Progenitor cell of endocrine pancreas (in vitro differentiated cells): Measurements from ENCODE around the gene ALDH1L1. TPM values are rescaled to one million over a fixed set of nuclear protein-coding genes. Genes with fewer than 3 reads are reported as not detected.

Source experiments
- DNase-seq: peaks from one replicate; pipeline ENCODE4 v3.0.0; 2021; ENCODE audit warnings: low spot score; ENCODE audit not compliant: unreplicated experiment
- H3K27ac Mint-ChIP-seq: 2 replicates; pipeline ENCODE4 v1.8.0; 2021; ENCODE audit warnings: mild to moderate bottlenecking, moderate library complexity, mixed read lengths
- H3K27me3 Mint-ChIP-seq: 2 replicates; pipeline ENCODE4 v1.8.0; 2021; ENCODE audit warnings: mixed read lengths
- H3K36me3 Mint-ChIP-seq: 2 replicates; pipeline ENCODE4 v1.8.0; 2022; ENCODE audit warnings: mixed read lengths; ENCODE audit not compliant: insufficient read depth
- H3K4me1 Mint-ChIP-seq: 2 replicates; pipeline ENCODE4 v1.8.0; 2021; ENCODE audit warnings: low read depth, mixed read lengths
- H3K4me3 Mint-ChIP-seq: 2 replicates; pipeline ENCODE4 v1.8.0; 2021; ENCODE audit warnings: low read depth, mild to moderate bottlenecking, moderate library complexity, mixed read lengths
- H3K9me3 Mint-ChIP-seq: 2 replicates; pipeline ENCODE4 v1.8.0; 2021; ENCODE audit warnings: low read depth, mixed read lengths
- total RNA-seq: library from RNA; stranded (reverse); gene quantifications from 2 replicates; pipeline ENCODE4 v1.2.1, GENCODE V29; 2021
- TF ChIP-seq, protein P1 (sequence below): fragments of 200-600 bp; sonication (generic); IDR thresholded peaks from one replicate; pipeline ENCODE4 v1.5.0; 2021; ENCODE audit warnings: antibody characterized with exemption, mild to moderate bottlenecking; ENCODE audit not compliant: unreplicated experiment

Gene ALDH1L1
- total RNA-seq, 1 donor from 2014 or later = 3.1 TPM

DNA sequence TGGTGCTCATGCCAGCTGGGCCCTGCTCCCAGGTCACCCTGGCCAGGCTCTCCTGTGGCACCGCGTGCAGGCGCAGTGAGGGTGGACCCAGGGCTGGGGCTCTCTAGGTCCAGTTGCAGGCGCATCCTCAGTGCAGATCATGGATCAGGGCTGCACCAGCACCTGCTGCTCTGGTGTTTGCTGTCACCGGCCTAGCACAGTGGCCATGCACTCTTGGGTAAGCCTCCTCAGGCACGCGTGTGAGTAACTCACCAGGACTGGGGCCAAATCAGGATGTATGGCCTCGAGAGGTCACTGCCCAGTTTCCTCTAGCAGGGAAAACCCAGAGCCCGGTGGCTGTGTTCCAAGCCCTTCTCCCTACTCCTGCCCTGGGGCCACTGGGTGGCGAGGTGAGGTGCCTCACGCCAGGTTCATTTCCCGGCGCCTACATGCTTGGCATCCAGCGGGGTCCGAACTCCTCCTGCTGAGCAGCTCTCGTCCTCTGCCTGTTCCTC is 50.9 kb downstream of the ALDH1L1 start:
- Mint-ChIP-seq H3K27ac (no peak overlapping the region), H3K4me3 (no peak overlapping the region), H3K27me3 (peaks cover 13% of the 10 kb centered on the region), H3K36me3 (no peaks in the 10 kb centered on the region), H3K9me3 (no peaks in the 10 kb centered on the region), H3K4me1 (no peaks in the 10 kb centered on the region)
- no peak for DNase-seq
- TF ChIP-seq, protein P1, sequence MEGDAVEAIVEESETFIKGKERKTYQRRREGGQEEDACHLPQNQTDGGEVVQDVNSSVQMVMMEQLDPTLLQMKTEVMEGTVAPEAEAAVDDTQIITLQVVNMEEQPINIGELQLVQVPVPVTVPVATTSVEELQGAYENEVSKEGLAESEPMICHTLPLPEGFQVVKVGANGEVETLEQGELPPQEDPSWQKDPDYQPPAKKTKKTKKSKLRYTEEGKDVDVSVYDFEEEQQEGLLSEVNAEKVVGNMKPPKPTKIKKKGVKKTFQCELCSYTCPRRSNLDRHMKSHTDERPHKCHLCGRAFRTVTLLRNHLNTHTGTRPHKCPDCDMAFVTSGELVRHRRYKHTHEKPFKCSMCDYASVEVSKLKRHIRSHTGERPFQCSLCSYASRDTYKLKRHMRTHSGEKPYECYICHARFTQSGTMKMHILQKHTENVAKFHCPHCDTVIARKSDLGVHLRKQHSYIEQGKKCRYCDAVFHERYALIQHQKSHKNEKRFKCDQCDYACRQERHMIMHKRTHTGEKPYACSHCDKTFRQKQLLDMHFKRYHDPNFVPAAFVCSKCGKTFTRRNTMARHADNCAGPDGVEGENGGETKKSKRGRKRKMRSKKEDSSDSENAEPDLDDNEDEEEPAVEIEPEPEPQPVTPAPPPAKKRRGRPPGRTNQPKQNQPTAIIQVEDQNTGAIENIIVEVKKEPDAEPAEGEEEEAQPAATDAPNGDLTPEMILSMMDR = no peak

DNA sequence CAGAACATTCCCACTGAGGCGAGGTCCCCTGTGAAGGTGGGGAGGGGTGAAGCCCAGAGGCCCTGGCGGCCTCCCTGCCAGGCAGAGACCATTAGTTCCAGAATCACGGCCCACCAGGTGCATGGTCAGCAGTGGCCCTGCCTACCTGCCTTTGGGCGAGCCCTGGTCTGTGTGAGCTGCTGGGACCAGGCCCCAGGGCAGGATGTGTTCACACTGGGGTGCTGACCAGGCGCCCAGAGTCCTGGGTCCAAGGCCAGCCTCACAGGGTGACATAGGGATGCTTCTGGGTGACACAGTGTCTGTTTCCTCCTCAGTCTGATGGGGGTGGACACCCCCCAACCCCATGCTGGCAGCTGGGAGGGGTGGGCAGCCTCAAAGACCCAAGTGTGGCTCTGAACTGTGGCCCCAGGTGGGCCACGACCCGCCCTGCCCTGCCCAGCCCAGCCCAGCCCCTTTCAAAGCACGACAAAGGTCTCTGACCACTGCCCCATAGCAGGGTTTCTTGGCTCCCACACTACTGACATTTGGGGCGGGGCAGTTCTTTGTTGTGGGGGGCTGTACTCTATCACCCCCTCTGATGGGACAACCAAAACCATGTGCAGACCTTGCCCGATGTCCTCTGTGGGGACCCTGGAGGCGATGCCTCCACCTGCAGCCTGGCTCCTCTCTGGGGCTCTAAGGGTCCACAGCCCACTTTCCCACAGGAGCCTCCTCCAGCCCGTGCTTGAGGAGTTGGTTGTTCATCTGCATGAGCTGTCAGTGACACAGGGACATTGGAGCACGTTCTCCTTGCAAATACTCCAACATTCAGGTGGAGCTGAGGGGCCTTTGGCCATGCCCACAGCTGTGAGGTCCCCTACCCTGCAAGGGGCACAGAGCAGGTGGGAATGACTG is 51.6 kb downstream of the ALDH1L1 start:
- no peak for DNase-seq
- no peaks in the 10 kb centered on the region for H3K4me1 Mint-ChIP-seq
- no peaks in the 10 kb centered on the region for H3K36me3 Mint-ChIP-seq
- H3K27ac Mint-ChIP-seq = no peak overlapping the region
- no peak overlapping the region for H3K4me3 Mint-ChIP-seq
- TF ChIP-seq, protein P1 = no peak
- H3K27me3 Mint-ChIP-seq = peaks cover 10% of the 10 kb centered on the region
- H3K9me3 Mint-ChIP-seq = no peaks in the 10 kb centered on the region

DNA sequence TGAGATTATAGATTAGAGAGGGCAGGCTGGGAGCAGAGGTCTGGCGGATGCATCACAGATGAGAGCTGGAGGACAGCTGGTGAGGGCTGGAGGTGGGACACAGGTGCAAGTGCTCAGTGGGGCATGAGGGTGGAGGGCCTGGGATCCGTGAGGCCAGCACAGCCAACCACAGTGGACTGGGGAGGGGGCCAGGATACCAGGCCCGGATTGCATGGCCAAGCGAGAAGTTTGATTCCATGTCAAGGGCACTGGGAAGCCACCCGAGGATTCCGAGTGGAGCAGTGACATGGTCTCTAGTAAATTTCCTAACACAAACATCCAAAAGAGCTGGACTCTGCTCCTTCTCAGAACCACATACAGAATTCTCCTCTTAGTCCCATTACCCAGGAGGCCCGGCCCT is 52.5 kb downstream of the ALDH1L1 start:
- H3K4me3 Mint-ChIP-seq = no peak overlapping the region
- DNase-seq = no peak
- no peak overlapping the region for H3K27ac Mint-ChIP-seq
- H3K27me3 Mint-ChIP-seq = peaks cover 8% of the 10 kb centered on the region
- H3K9me3 Mint-ChIP-seq = no peaks in the 10 kb centered on the region
- H3K36me3 Mint-ChIP-seq = no peaks in the 10 kb centered on the region
- no peaks in the 10 kb centered on the region for H3K4me1 Mint-ChIP-seq
- TF ChIP-seq, protein P1 = no peak

- Mint-ChIP-seq H3K4me3 (no peak overlapping the region), H3K27me3 (peaks cover 4% of the 10 kb centered on the region), H3K9me3 (no peaks in the 10 kb centered on the region), H3K36me3 (no peaks in the 10 kb centered on the region), H3K27ac (no peak overlapping the region), H3K4me1 (no peaks in the 10 kb centered on the region)
- TF ChIP-seq, protein P1 = no peak
- DNase-seq = no peak
These were observed 52.9 kb downstream of the ALDH1L1 start for GRCh38 chr3:126127452-126127851.

DNA sequence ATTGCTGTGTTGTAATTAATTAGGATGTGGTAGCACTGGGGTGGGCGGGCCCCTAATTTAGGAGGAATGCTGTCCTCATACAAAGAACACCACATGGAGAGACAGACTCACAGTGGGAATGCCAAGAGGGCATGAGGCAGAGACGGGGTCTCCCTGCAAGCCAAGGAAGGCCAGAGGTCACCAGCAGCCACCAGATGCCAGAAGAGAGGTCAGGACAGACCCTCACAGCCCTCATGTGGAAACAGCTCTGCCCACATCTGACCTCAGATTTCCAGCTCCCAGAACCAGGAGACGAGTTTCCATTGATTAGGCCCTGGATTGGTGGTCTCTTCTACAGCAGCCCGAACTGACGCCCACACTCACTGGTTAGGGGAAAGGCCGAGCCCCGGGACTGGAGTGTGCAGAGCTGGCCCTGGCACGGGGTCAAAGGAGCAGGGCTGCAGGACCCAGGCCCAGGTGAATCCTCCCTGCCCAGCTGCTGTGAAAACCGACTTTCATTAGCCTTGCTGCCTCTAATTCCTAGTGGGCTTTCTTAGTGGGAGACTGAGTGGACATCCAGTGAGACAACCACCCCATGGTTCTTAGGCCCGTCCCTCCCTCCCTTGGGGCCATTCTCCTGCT is 53.5 kb downstream of the ALDH1L1 start:
- Mint-ChIP-seq H3K9me3 (no peaks in the 10 kb centered on the region), H3K27me3 (peaks cover 2% of the 10 kb centered on the region), H3K36me3 (no peaks in the 10 kb centered on the region), H3K27ac (no peak overlapping the region), H3K4me1 (no peaks in the 10 kb centered on the region), H3K4me3 (no peak overlapping the region)
- no peak for DNase-seq
- TF ChIP-seq, protein P1 = no peak
